ENCODE data around the gene GSKIP.

Gene GSKIP

GRCh38 chr14:96385385-96385784, 22.1 kb downstream of the GSKIP start:
- ChIA-PET POLR2A (no interaction called here), CTCF (no interaction called here)
- TF ChIP-seq ELF4 (IDR thresholded peaks at IDR 0.05) (no peak), SUZ12 (IDR thresholded peaks at IDR 0.05) (no peak), HDGF (IDR thresholded peaks at IDR 0.05; ENCODE audit: borderline replicate concordance) (no peak), NFRKB (IDR thresholded peaks at IDR 0.05) (no peak), ZNF384 (IDR thresholded peaks at IDR 0.05) (no peak), SP1 (IDR thresholded peaks at IDR 0.05) (no peak), FOXM1 (IDR thresholded peaks at IDR 0.05; ENCODE audit: borderline replicate concordance) (no peak), FOXA1 (IDR thresholded peaks at IDR 0.05) (no peak), CTBP1 (IDR thresholded peaks at IDR 0.05; ENCODE audit: borderline replicate concordance) (no peak), ARNT (IDR thresholded peaks at IDR 0.05) (no peak), LEF1 (IDR thresholded peaks at IDR 0.05; ENCODE audit: borderline replicate concordance) (no peak), BHLHE40 (IDR thresholded peaks at IDR 0.05; ENCODE audit: borderline replicate concordance) (no peak), FOXK2 (IDR thresholded peaks at IDR 0.05) (no peak), L3MBTL2 (conservative IDR thresholded peaks at IDR 0.05) (no peak), PKNOX1 (IDR thresholded peaks at IDR 0.05) (no peak), TARDBP (IDR thresholded peaks at IDR 0.05) (no peak)
- no peak for DNase-seq (ENCODE audit: extremely low spot score)

GRCh38 chr14:96390965-96391292, 27.6 kb downstream of the GSKIP start:
- DNase-seq (ENCODE audit: extremely low spot score): no peak
- CTCF ChIA-PET: interaction anchor here (0.7 kb wide), 1 partner anchor 106 kb away, joined by 4 read pairs; no protein-coding TSS in a partner anchor
- POLR2A ChIA-PET: interaction anchor here (0.8 to 1.6 kb wide), 4 partner anchors 10 to 15 kb away, joined by 3 to 9 read pairs (median 4); no protein-coding TSS in a partner anchor
- no peak for TF ChIP-seq L3MBTL2 (conservative IDR thresholded peaks at IDR 0.05)
- TF ChIP-seq FOXK2 (IDR thresholded peaks at IDR 0.05): no peak
- no peak for TF ChIP-seq NFRKB (IDR thresholded peaks at IDR 0.05)
- no peak for TF ChIP-seq ZNF384 (IDR thresholded peaks at IDR 0.05)
- TF ChIP-seq FOXM1 (IDR thresholded peaks at IDR 0.05; ENCODE audit: borderline replicate concordance): no peak
- no peak for TF ChIP-seq CTBP1 (IDR thresholded peaks at IDR 0.05; ENCODE audit: borderline replicate concordance)
- TF ChIP-seq PKNOX1 (IDR thresholded peaks at IDR 0.05): no peak
- no peak for TF ChIP-seq LEF1 (IDR thresholded peaks at IDR 0.05; ENCODE audit: borderline replicate concordance)
- TF ChIP-seq HDGF (IDR thresholded peaks at IDR 0.05; ENCODE audit: borderline replicate concordance): no peak
- TF ChIP-seq TARDBP (IDR thresholded peaks at IDR 0.05): no peak
- no peak for TF ChIP-seq SP1 (IDR thresholded peaks at IDR 0.05)
- no peak for TF ChIP-seq SUZ12 (IDR thresholded peaks at IDR 0.05)
- no peak for TF ChIP-seq FOXA1 (IDR thresholded peaks at IDR 0.05)

GRCh38 chr14:96391293-96392118, 28.2 kb downstream of the GSKIP start:
- ChIA-PET CTCF (interaction anchor here (0.7 kb wide), 1 partner anchor 105 kb away, joined by 4 read pairs; no protein-coding TSS in a partner anchor), POLR2A (interaction anchor here (0.8 to 1.6 kb wide), 4 partner anchors 10 to 15 kb away, joined by 3 to 9 read pairs (median 4); no protein-coding TSS in a partner anchor)
- peak; percentile 99 for DNase-seq (ENCODE audit: extremely low spot score)
- TF ChIP-seq L3MBTL2 (conservative IDR thresholded peaks at IDR 0.05) (peak; percentile 93), PKNOX1 (IDR thresholded peaks at IDR 0.05) (no peak)

GRCh38 chr14:96393071-96393691, 29.9 kb downstream of the GSKIP start:
- no peak for TF ChIP-seq NFRKB (IDR thresholded peaks at IDR 0.05)
- TF ChIP-seq LEF1 (IDR thresholded peaks at IDR 0.05; ENCODE audit: borderline replicate concordance): no peak
- no peak for TF ChIP-seq PKNOX1 (IDR thresholded peaks at IDR 0.05)
- no peak for TF ChIP-seq TARDBP (IDR thresholded peaks at IDR 0.05)
- no peak for TF ChIP-seq FOXM1 (IDR thresholded peaks at IDR 0.05; ENCODE audit: borderline replicate concordance)
- TF ChIP-seq FOXK2 (IDR thresholded peaks at IDR 0.05): no peak
- TF ChIP-seq HDGF (IDR thresholded peaks at IDR 0.05; ENCODE audit: borderline replicate concordance): no peak
- no peak for TF ChIP-seq CTBP1 (IDR thresholded peaks at IDR 0.05; ENCODE audit: borderline replicate concordance)
- TF ChIP-seq ZNF384 (IDR thresholded peaks at IDR 0.05): no peak
- no peak for TF ChIP-seq BHLHE40 (IDR thresholded peaks at IDR 0.05; ENCODE audit: borderline replicate concordance)
- no peak for TF ChIP-seq FOXA1 (IDR thresholded peaks at IDR 0.05)
- POLR2A ChIA-PET: no interaction called here
- CTCF ChIA-PET: no interaction called here
- DNase-seq (ENCODE audit: extremely low spot score): no peak

GRCh38 chr14:96394047-96394815, 30.9 kb downstream of the GSKIP start:
- no peak for DNase-seq (ENCODE audit: extremely low spot score)
- ChIA-PET POLR2A (no interaction called here), CTCF (no interaction called here)
- TF ChIP-seq ARNT (IDR thresholded peaks at IDR 0.05) (no peak), CTBP1 (IDR thresholded peaks at IDR 0.05; ENCODE audit: borderline replicate concordance) (no peak), ZNF384 (IDR thresholded peaks at IDR 0.05) (no peak), ELF4 (IDR thresholded peaks at IDR 0.05) (no peak), TARDBP (IDR thresholded peaks at IDR 0.05) (no peak), SUZ12 (IDR thresholded peaks at IDR 0.05) (no peak), BHLHE40 (IDR thresholded peaks at IDR 0.05; ENCODE audit: borderline replicate concordance) (no peak), PKNOX1 (IDR thresholded peaks at IDR 0.05) (no peak), FOXA1 (IDR thresholded peaks at IDR 0.05) (no peak), FOXM1 (IDR thresholded peaks at IDR 0.05; ENCODE audit: borderline replicate concordance) (no peak), L3MBTL2 (conservative IDR thresholded peaks at IDR 0.05) (no peak), NFRKB (IDR thresholded peaks at IDR 0.05) (no peak), SP1 (IDR thresholded peaks at IDR 0.05) (no peak), LEF1 (IDR thresholded peaks at IDR 0.05; ENCODE audit: borderline replicate concordance) (no peak), HDGF (IDR thresholded peaks at IDR 0.05; ENCODE audit: borderline replicate concordance) (no peak), FOXK2 (IDR thresholded peaks at IDR 0.05) (no peak)
